Stimulated activated effector memory CD8-positive, alpha-beta T cell treated with anti-CD3 and anti-CD28 coated beads, Interleukin-12 subunit alpha, Interleukin-12 subunit beta, amount 100 ng/mL, for 72 hours (primary cell): Measurements from ENCODE around the gene CPN1.

Experiments used
- ATAC-seq: fragments of 150-1000 bp; cut with Tn5 transposase; 2 replicates; pipeline ENCODE4 v1.10.0; 2021
- DNase-seq, 2 donors: peaks; one replicate each; pipeline ENCODE4 v3.0.0; 2021 to 2022; ENCODE audit warnings: low spot score in 2 of 2
- H3K27ac Mint-ChIP-seq: one replicate; pipeline ENCODE4 v1.8.0; 2022; ENCODE audit warnings: mild to moderate bottlenecking, mixed read lengths
- H3K36me3 Mint-ChIP-seq: one replicate; pipeline ENCODE4 v1.8.0; 2022; ENCODE audit warnings: mild to moderate bottlenecking, mixed read lengths
- H3K4me1 Mint-ChIP-seq: one replicate; pipeline ENCODE4 v1.8.0; 2022; ENCODE audit warnings: mixed read lengths
- H3K4me3 Mint-ChIP-seq: one replicate; pipeline ENCODE4 v1.8.0; 2022; ENCODE audit warnings: mild to moderate bottlenecking, mixed read lengths
- H3K9me3 Mint-ChIP-seq: one replicate; pipeline ENCODE4 v1.8.0; 2022; ENCODE audit warnings: mixed read lengths

The CPN1 gene

GRCh38 chr10:100000109-100000644 is 81.5 kb downstream of the CPN1 start:
- H3K9me3 Mint-ChIP-seq: no peaks in the 10 kb centered on the region
- H3K4me3 Mint-ChIP-seq: no peak overlapping the region
- H3K36me3 Mint-ChIP-seq: peaks cover 6% of the 10 kb centered on the region
- no peak overlapping the region for H3K27ac Mint-ChIP-seq
- peaks cover 5% of the 10 kb centered on the region for H3K4me1 Mint-ChIP-seq
- ATAC-seq (no peak), DNase-seq (no peak)

- Mint-ChIP-seq H3K4me3 (no peak overlapping the region), H3K9me3 (no peaks in the 10 kb centered on the region), H3K4me1 (peaks cover 12% of the 10 kb centered on the region), H3K27ac (no peak overlapping the region), H3K36me3 (peaks cover 6% of the 10 kb centered on the region)
- ATAC-seq (no peak), DNase-seq (no peak)
These were observed 82.2 kb downstream of the CPN1 start for GRCh38 chr10:99999319-100000108.

GRCh38 chr10:99998889-99999288 is 82.8 kb downstream of the CPN1 start:
- ATAC-seq (no peak), DNase-seq (no peak)
- peaks cover 18% of the 10 kb centered on the region for H3K4me1 Mint-ChIP-seq

GRCh38 chr10:99996671-99997648 is 84.7 kb downstream of the CPN1 start:
- Mint-ChIP-seq H3K27ac (no peak overlapping the region), H3K4me1 (peaks cover 19% of the 10 kb centered on the region), H3K9me3 (no peaks in the 10 kb centered on the region), H3K36me3 (peaks cover 6% of the 10 kb centered on the region), H3K4me3 (no peak overlapping the region)
- DNase-seq (no peak), ATAC-seq (no peak)

More at GRCh38 chr10:99998889-99999288, 82.8 kb downstream of the CPN1 start:
- Mint-ChIP-seq H3K4me3 (no peak overlapping the region), H3K36me3 (peaks cover 6% of the 10 kb centered on the region), H3K9me3 (no peaks in the 10 kb centered on the region), H3K27ac (no peak overlapping the region)

DNA sequence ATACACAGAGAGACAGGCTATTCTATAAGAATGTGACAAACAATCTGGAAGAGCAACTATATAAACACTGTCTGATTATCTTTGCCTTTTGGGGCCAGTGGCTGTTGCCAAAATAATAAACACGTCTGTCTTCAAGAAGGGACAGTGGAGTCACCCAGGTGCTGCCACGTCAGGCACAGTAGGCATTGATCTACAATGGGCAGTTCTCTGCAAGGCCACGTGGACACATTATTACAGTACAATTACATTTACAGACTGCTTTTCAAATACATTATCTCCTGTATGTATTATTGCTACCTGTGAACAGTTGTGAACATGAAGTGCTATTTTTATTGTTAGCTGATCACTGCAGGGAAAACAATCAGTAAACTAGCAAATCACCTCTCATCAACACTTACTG is 86.0 kb downstream of the CPN1 start:
- Mint-ChIP-seq H3K4me3 (no peak overlapping the region), H3K36me3 (peaks cover 6% of the 10 kb centered on the region), H3K4me1 (peaks cover 19% of the 10 kb centered on the region), H3K9me3 (no peaks in the 10 kb centered on the region), H3K27ac (no peak overlapping the region)
- no peak for ATAC-seq
- DNase-seq: no peak

DNA sequence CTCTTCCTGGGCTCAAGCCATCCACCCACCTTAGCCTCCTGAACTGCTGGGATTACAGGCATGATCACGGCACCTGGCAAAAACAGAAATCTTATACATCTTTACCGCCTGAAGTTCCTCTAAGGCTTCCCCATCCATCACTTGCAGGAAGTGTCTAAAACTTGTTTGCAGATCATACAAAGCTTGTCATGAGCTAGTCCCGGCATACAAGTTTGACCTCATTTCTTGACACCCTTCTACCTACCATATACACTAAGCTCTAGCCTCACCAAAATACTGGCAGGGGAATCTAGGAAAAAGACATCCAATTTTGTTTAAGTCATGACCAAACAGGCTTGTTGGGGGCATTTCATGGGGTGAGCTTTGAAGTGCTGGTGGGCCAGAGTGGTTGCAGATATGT is 86.4 kb downstream of the CPN1 start:
- no peak for DNase-seq
- Mint-ChIP-seq H3K36me3 (peaks cover 6% of the 10 kb centered on the region), H3K9me3 (no peaks in the 10 kb centered on the region), H3K27ac (no peak overlapping the region), H3K4me1 (peaks cover 19% of the 10 kb centered on the region), H3K4me3 (no peak overlapping the region)
- ATAC-seq: no peak

GRCh38 chr10:99994801-99995200 is 86.9 kb downstream of the CPN1 start:
- no peaks in the 10 kb centered on the region for H3K9me3 Mint-ChIP-seq
- peaks cover 6% of the 10 kb centered on the region for H3K36me3 Mint-ChIP-seq
- peaks cover 19% of the 10 kb centered on the region for H3K4me1 Mint-ChIP-seq
- no peak for ATAC-seq
- peak overlapping the region; percentile 8 for H3K4me3 Mint-ChIP-seq
- H3K27ac Mint-ChIP-seq: no peak overlapping the region
- no peak for DNase-seq

DNA sequence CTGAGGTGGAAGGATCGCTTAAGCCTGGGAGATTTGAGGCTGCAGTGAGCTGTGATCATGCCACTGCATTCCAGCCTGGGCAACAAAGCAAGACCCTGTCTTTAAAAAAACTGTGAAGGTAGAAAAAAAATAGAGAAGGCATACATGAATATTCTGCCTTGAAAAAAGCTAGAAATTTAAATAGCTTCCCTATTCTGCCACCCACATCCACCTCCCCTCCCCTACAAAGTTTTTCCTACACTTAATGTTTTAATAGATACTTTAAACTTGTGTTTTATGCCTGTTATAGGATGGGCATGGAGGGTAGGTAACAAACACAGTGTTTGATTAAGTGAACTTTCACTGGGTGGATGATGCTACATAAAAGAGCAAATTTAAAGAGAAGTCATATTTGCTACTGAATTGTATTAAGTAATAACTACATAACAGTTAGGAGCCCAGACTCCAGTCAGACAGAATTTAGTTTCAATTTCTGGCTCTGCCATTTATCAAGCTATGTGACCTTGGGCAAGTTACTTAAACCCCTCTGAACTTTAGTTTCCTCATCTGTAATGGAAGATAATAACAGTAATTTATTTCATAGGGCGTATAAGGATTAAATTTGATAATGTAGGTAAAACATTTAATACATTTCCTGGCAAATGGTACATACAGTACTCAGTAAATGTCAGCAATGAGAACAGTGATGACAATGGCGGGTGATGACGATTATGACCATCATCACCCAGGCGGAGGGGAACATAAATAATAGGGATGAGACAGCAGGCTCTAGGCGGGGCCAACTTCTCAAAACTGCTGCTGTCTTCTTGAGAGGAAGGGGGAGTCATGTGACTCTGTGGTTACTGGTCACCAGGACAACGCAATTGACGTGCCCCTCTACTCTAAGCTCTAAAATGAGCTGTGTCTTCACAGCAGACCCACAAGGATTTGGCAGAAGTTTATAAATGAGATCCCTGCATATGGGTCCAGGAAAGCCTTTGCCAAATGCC is 87.7 kb downstream of the CPN1 start:
- H3K4me1 Mint-ChIP-seq: peaks cover 19% of the 10 kb centered on the region
- DNase-seq: peak; percentile 3 to 53
- peaks cover 6% of the 10 kb centered on the region for H3K36me3 Mint-ChIP-seq
- H3K4me3 Mint-ChIP-seq: peak overlapping the region; percentile 8
- peak; percentile 96 for ATAC-seq
- no peaks in the 10 kb centered on the region for H3K9me3 Mint-ChIP-seq
- H3K27ac Mint-ChIP-seq: no peak overlapping the region
